Suprapubic skin (tissue), 4 donors: Measurements from ENCODE around the gene NDUFC1. TPM values are rescaled to one million over a fixed set of nuclear protein-coding genes. Genes with fewer than 3 reads are reported as not detected.

Experiments
- DNase-seq, 2 donors: peaks; one replicate each; pipeline ENCODE4 v3.0.0-alpha.2; 2019; ENCODE audit warnings: low spot score in 2 of 2
- H3K27ac ChIP-seq: fragments of 200-600 bp; sonication (generic); one replicate; pipeline ENCODE4 v1.5.1; 2019
- H3K27me3 ChIP-seq: fragments of 200-600 bp; sonication (generic); one replicate; pipeline ENCODE4 v1.5.1; 2019
- H3K36me3 ChIP-seq: fragments of 200-600 bp; sonication (generic); one replicate; pipeline ENCODE4 v1.5.1; 2019
- H3K4me1 ChIP-seq: fragments of 200-600 bp; sonication (generic); one replicate; pipeline ENCODE4 v1.5.1; 2019
- H3K4me3 ChIP-seq: fragments of 200-600 bp; sonication (generic); one replicate; pipeline ENCODE4 v1.5.1; 2019; ENCODE audit warnings: mild to moderate bottlenecking
- H3K9me3 ChIP-seq: fragments of 200-600 bp; sonication (generic); one replicate; pipeline ENCODE4 v1.5.1; 2019
- CTCF ChIP-seq, 2 donors: fragments of 200-600 bp in 1 of 2; fragments of 450-650 bp in 1 of 2; sonication (generic) in 1 of 2; IDR thresholded peaks; one replicate each; pipeline ENCODE4 v1.5.1; 2016 to 2019; ENCODE audit warnings: antibody characterized with exemption in 2 of 2, mild to moderate bottlenecking in 1 of 2, moderate library complexity in 1 of 2
- EP300 ChIP-seq: sonication (generic); formaldehyde crosslinking; IDR thresholded peaks from one replicate; pipeline ENCODE4 v1.6.1; 2017; ENCODE audit warnings: antibody characterized with exemption
- POLR2A ChIP-seq, 2 donors: fragments of 450-650 bp; IDR thresholded peaks; one replicate each; pipeline ENCODE4 v1.6.1; 2017; ENCODE audit warnings: antibody characterized with exemption in 2 of 2, mild to moderate bottlenecking in 2 of 2, moderate library complexity in 2 of 2
- POLR2AphosphoS5 ChIP-seq, 3 donors: sonication (generic); formaldehyde crosslinking; IDR thresholded peaks; one replicate each; pipeline ENCODE4 v1.6.1; 2017; ENCODE audit warnings: antibody characterized with exemption in 3 of 3
- WGBS: methylation state at CpG from one replicate; pipeline ENCODE4 v1.1.5; 2018; 5-methylcytosine and 5-hydroxymethylcytosine counted together
- total RNA-seq, 4 donors: library from RNA; depleted of rRNA; stranded (reverse); fragments of >200 nt; gene quantifications; one replicate each; pipeline ENCODE4 v1.1.0, GENCODE V29; 2016

Gene NDUFC1
- 10 to 100 TPM; 23.1 to 78.2 (median 54.5) TPM for total RNA-seq

- peak in 1 of 3 donors; percentile 8 for TF ChIP-seq POLR2AphosphoS5 (IDR thresholded peaks at IDR 0.05)
- peak in 1 of 2 donors; percentile 57 for TF ChIP-seq POLR2A (IDR thresholded peaks at IDR 0.05)
- TF ChIP-seq EP300, result no peak
- WGBS, result 1% methylated on average over 25 of the region's 46 CpGs
- peak within 1 kb of the TSS; percentile 95 for H3K4me3 ChIP-seq
- H3K4me1 ChIP-seq, result peaks cover 30% of the 10 kb centered on the region
- H3K27me3 ChIP-seq, result no peaks in the 10 kb centered on the region
- no peaks in the 10 kb centered on the region for H3K36me3 ChIP-seq
- no peaks in the 10 kb centered on the region for H3K9me3 ChIP-seq
- peak within 1 kb of the TSS; percentile 97 for H3K27ac ChIP-seq
- DNase-seq, result peak; percentile 79 to 81
Measured at GRCh38 chr4:139301821-139302611, at the start of gene NDUFC1. NDUFC1 (minus strand) TSS chr4:139302477; CDS start chr4:139295798, 6,679 bp downstream.

GRCh38 chr4:139337612-139338011 is 35.3 kb upstream of the NDUFC1 start:
- Histone ChIP-seq H3K27ac (no peak overlapping the region), H3K4me1 (no peaks in the 10 kb centered on the region), H3K9me3 (no peaks in the 10 kb centered on the region), H3K36me3 (peaks cover 23% of the 10 kb centered on the region), H3K27me3 (no peaks in the 10 kb centered on the region), H3K4me3 (no peak overlapping the region)
- no peak for DNase-seq
- TF ChIP-seq POLR2AphosphoS5 (IDR thresholded peaks at IDR 0.05) (no peak), CTCF (IDR thresholded peaks at IDR 0.05) (no peak), POLR2A (IDR thresholded peaks at IDR 0.05) (no peak), EP300 (no peak)

- WGBS, result 82% methylated on average over 2 of the region's 2 CpGs
- peaks cover 22% of the 10 kb centered on the region for H3K36me3 ChIP-seq
Measured at GRCh38 chr4:139333046-139333445, 30.8 kb upstream of the NDUFC1 start.

GRCh38 chr4:139331185-139331584 is 28.9 kb upstream of the NDUFC1 start:
- TF ChIP-seq CTCF (IDR thresholded peaks at IDR 0.05) (no peak), EP300 (no peak), POLR2A (IDR thresholded peaks at IDR 0.05) (no peak), POLR2AphosphoS5 (IDR thresholded peaks at IDR 0.05) (no peak)
- Histone ChIP-seq H3K27ac (no peak overlapping the region), H3K4me1 (no peaks in the 10 kb centered on the region), H3K36me3 (peaks cover 22% of the 10 kb centered on the region), H3K27me3 (no peaks in the 10 kb centered on the region), H3K4me3 (no peak overlapping the region), H3K9me3 (no peaks in the 10 kb centered on the region)
- 100% methylated on average over 1 of the region's 1 CpG for WGBS
- DNase-seq, result no peak

More at GRCh38 chr4:139333046-139333445, 30.8 kb upstream of the NDUFC1 start:
- Histone ChIP-seq H3K27ac (no peak overlapping the region), H3K4me1 (no peaks in the 10 kb centered on the region), H3K27me3 (no peaks in the 10 kb centered on the region), H3K4me3 (no peak overlapping the region), H3K9me3 (no peaks in the 10 kb centered on the region)
- TF ChIP-seq EP300 (no peak), POLR2A (IDR thresholded peaks at IDR 0.05) (no peak), CTCF (IDR thresholded peaks at IDR 0.05) (no peak), POLR2AphosphoS5 (IDR thresholded peaks at IDR 0.05) (no peak)
- no peak for DNase-seq

GRCh38 chr4:139330283-139330682 is 28.0 kb upstream of the NDUFC1 start:
- Histone ChIP-seq H3K36me3 (peaks cover 15% of the 10 kb centered on the region), H3K27ac (no peak overlapping the region), H3K4me3 (no peak overlapping the region), H3K27me3 (no peaks in the 10 kb centered on the region), H3K4me1 (peaks cover under 1% of the 10 kb centered on the region), H3K9me3 (no peaks in the 10 kb centered on the region)
- no peak for DNase-seq
- TF ChIP-seq EP300, result no peak
- no peak for TF ChIP-seq POLR2A (IDR thresholded peaks at IDR 0.05)
- TF ChIP-seq CTCF (IDR thresholded peaks at IDR 0.05), result no peak
- TF ChIP-seq POLR2AphosphoS5 (IDR thresholded peaks at IDR 0.05), result no peak
- 88% methylated on average over 3 of the region's 3 CpGs for WGBS
